PC-9 (cell line): Measurements from ENCODE around the gene ACHE.

Source experiments
- EZH2 ChIP-seq: fragments of 200-600 bp; sonication (generic); IDR thresholded peaks from 2 replicates; pipeline ENCODE4 v1.8.0; 2017; ENCODE audit warnings: antibody characterized with exemption, low read depth
- TF ChIP-seq, protein P1 (sequence below): fragments of 200-600 bp; sonication (generic); conservative IDR thresholded peaks from 2 replicates; pipeline ENCODE4 v1.6.1; 2017; ENCODE audit warnings: mixed run types, antibody characterized with exemption, mild to moderate bottlenecking, moderate library complexity

DNA sequence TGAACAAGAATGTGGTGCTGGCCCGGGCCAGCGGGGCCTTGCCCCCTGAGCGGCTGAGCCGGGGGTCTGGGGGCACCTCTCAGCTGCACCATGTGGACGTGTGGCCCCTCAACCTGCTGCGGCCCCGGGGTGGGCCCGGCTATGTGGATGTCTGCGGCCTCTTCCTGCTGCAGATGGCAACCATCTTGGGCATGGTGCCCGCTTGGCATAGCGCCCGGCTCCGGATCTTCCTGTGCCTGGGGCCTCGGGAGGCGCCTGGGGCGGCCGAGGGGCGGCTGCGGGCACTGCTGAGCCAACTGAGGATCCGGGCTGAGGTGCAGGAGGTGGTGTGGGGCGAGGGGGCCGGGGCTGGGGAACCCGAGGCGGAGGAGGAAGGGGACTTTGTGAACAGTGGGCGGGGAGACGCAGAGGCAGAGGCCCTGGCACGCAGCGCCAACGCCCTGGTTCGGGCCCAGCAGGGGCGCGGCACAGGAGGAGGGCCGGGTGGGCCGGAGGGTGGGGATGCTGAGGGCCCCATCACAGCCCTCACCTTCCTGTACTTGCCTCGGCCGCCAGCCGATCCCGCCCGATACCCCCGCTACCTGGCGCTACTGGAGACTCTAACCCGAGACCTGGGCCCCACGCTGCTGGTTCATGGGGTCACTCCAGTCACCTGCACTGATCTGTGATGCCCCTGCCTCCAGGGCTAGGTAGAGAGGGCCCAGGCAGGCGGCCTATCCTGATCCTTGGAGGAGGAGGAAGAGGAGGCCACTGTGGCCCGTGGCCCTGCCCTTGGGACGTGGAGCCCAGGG is 29.6 kb downstream of the ACHE start:
- TF ChIP-seq, protein P1, sequence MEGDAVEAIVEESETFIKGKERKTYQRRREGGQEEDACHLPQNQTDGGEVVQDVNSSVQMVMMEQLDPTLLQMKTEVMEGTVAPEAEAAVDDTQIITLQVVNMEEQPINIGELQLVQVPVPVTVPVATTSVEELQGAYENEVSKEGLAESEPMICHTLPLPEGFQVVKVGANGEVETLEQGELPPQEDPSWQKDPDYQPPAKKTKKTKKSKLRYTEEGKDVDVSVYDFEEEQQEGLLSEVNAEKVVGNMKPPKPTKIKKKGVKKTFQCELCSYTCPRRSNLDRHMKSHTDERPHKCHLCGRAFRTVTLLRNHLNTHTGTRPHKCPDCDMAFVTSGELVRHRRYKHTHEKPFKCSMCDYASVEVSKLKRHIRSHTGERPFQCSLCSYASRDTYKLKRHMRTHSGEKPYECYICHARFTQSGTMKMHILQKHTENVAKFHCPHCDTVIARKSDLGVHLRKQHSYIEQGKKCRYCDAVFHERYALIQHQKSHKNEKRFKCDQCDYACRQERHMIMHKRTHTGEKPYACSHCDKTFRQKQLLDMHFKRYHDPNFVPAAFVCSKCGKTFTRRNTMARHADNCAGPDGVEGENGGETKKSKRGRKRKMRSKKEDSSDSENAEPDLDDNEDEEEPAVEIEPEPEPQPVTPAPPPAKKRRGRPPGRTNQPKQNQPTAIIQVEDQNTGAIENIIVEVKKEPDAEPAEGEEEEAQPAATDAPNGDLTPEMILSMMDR: no peak
- no peak for TF ChIP-seq EZH2
